ENCODE data around the gene ZNF607. TPM values are rescaled to one million over a fixed set of nuclear protein-coding genes. Genes with fewer than 3 reads are reported as not detected.

Gene ZNF607
- total RNA-seq, 1 donor from 2014 or later, result 7.4 TPM

Small RNA genes lying within 50 kb of the gene (small RNA-seq; reads per million reads assigned to genes)
- not detected for gene SELENOKP1 (ENCODE audit: low replicate concordance)

Other genes with a start within 250 kb of the ZNF607 start
- gene ZNF793, start 212.8 kb downstream of the ZNF607 start, total RNA-seq, result 7.7 TPM
- gene ZNF571, start 125.0 kb downstream of the ZNF607 start, total RNA-seq, result 7.4 TPM
- gene ZNF540, start 124.9 kb downstream of the ZNF607 start, total RNA-seq, result 2.4 TPM
- 22.0 TPM for gene ZFP30, start 64.3 kb downstream of the ZNF607 start, total RNA-seq
- gene ZNF573, start 59.8 kb upstream of the ZNF607 start, total RNA-seq, result 15.6 TPM
- not detected for gene WDR87, start 186.8 kb upstream of the ZNF607 start, total RNA-seq
- 20.3 TPM for gene SIPA1L3, start 187.4 kb upstream of the ZNF607 start, total RNA-seq